CD4-positive, alpha-beta T cell treated with Interleukin-15 for 4 hours (primary cell): ENCODE data around the gene DLG1.

Source experiments
- DNase-seq: peaks from one replicate; pipeline ENCODE4 v3.0.0-alpha.2; 2020; ENCODE audit warnings: low spot score

Gene DLG1

GRCh38 chr3:197317250-197317963 lies 19.0 kb upstream of the DLG1 start:
- DNase-seq: no peak

GRCh38 chr3:197312431-197312830 lies 14.0 kb upstream of the DLG1 start:
- no peak for DNase-seq

- DNase-seq: no peak
Observed at GRCh38 chr3:197311591-197311990, 13.2 kb upstream of the DLG1 start.

GRCh38 chr3:197309528-197310361 lies 11.3 kb upstream of the DLG1 start:
- no peak for DNase-seq

GRCh38 chr3:197308591-197308990 lies 10.2 kb upstream of the DLG1 start:
- DNase-seq: no peak

GRCh38 chr3:197306374-197307086 lies 8.1 kb upstream of the DLG1 start:
- no peak for DNase-seq

- no peak for DNase-seq
Observed at GRCh38 chr3:197305854-197306253, 7.4 kb upstream of the DLG1 start.

GRCh38 chr3:197303452-197303851 lies 5.0 kb upstream of the DLG1 start:
- DNase-seq: no peak

- DNase-seq: no peak
Observed at GRCh38 chr3:197302696-197303341, 4.4 kb upstream of the DLG1 start.

- no peak for DNase-seq
Observed at GRCh38 chr3:197302033-197302432, 3.6 kb upstream of the DLG1 start.

GRCh38 chr3:197300361-197300760 lies 1.9 kb upstream of the DLG1 start:
- DNase-seq: no peak

GRCh38 chr3:197298945-197299854 lies 788 bp upstream of the DLG1 start:
- peak; percentile 9 for DNase-seq

GRCh38 chr3:197297476-197298340 lies 704 bp downstream of the DLG1 start:
- DNase-seq: peak; percentile 89

- DNase-seq: no peak
Observed at GRCh38 chr3:197297002-197297401, 1.4 kb downstream of the DLG1 start.

GRCh38 chr3:197296545-197296944 lies 1.9 kb downstream of the DLG1 start:
- no peak for DNase-seq

- DNase-seq: no peak
Observed at GRCh38 chr3:197295871-197296270, 2.5 kb downstream of the DLG1 start.

- DNase-seq: no peak
Observed at GRCh38 chr3:197293605-197294237, 4.7 kb downstream of the DLG1 start.

GRCh38 chr3:197292648-197293047 lies 5.8 kb downstream of the DLG1 start:
- DNase-seq: no peak

- DNase-seq: no peak
Observed at GRCh38 chr3:197292083-197292646, 6.2 kb downstream of the DLG1 start.
